Mesothelial cell of epicardium (in vitro differentiated cells): ENCODE results near the gene DOCK2. TPM values are rescaled to one million over a fixed set of nuclear protein-coding genes. Genes with fewer than 3 reads are reported as not detected.

Source experiments
- DNase-seq, 2 experiments: peaks; one replicate each; pipeline ENCODE4 v3.0.0; 2021; ENCODE audit warnings: low spot score in 2 of 2; ENCODE audit not compliant: unreplicated experiment in 2 of 2
- H3K27ac Mint-ChIP-seq: 2 replicates; pipeline ENCODE4 v1.8.0; 2021; ENCODE audit warnings: mixed read lengths
- H3K27me3 Mint-ChIP-seq: 2 replicates; pipeline ENCODE4 v1.8.0; 2021; ENCODE audit warnings: low read depth, mixed read lengths
- H3K36me3 Mint-ChIP-seq: 2 replicates; pipeline ENCODE4 v1.8.0; 2021; ENCODE audit warnings: mixed read lengths
- H3K4me1 Mint-ChIP-seq: 2 replicates; pipeline ENCODE4 v1.8.0; 2021; ENCODE audit warnings: mixed read lengths
- H3K4me3 Mint-ChIP-seq: 2 replicates; pipeline ENCODE4 v1.8.0; 2021; ENCODE audit warnings: mild to moderate bottlenecking, moderate library complexity, mixed read lengths
- H3K9me3 Mint-ChIP-seq: 2 replicates; pipeline ENCODE4 v1.8.0; 2021; ENCODE audit warnings: mixed read lengths
- total RNA-seq: library from RNA; stranded (reverse); gene quantifications from 3 replicates; pipeline ENCODE4 v1.2.1, GENCODE V29; 2021
- TF ChIP-seq, protein P1 (sequence below): fragments of 200-600 bp; sonication (generic); IDR thresholded peaks from one replicate; pipeline ENCODE4 v1.5.0; 2021; ENCODE audit warnings: antibody characterized with exemption; ENCODE audit not compliant: unreplicated experiment

Gene DOCK2
- total RNA-seq, 1 donor from 2014 or later, result 0.25 TPM

DNA sequence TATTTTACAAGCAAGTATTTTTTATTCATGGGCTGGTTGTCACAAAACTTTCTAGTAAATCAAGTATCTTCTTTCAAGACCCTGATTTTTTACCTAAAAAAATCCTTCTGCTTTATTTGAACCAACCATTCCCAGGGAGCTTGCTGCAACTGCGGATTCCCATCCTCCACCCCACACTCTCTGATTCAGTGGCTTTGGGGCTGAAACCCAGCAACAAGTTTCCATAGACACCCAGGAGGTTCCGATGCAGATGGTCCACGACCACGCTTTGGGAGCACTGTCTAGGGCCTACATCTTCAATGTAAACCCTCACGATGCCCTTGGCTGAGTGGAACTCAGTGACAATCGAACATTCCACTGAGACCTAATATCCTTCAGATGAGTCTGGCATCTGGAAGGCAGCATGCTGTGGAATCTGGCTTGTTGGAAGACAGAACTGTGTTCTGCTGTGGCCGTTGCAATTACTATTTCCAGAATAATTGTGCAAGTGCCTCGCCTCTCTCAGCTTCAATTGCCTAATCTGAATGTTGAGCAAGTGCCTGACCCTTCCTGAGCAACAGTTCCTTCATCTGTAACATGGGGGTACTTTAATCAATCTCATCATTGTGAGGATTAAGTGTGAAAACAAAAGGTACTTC, 238.1 kb downstream of the DOCK2 start:
- no peaks in the 10 kb centered on the region for H3K36me3 Mint-ChIP-seq
- H3K9me3 Mint-ChIP-seq, result no peaks in the 10 kb centered on the region
- no peak for DNase-seq
- H3K27ac Mint-ChIP-seq, result no peak overlapping the region
- TF ChIP-seq, protein P1, sequence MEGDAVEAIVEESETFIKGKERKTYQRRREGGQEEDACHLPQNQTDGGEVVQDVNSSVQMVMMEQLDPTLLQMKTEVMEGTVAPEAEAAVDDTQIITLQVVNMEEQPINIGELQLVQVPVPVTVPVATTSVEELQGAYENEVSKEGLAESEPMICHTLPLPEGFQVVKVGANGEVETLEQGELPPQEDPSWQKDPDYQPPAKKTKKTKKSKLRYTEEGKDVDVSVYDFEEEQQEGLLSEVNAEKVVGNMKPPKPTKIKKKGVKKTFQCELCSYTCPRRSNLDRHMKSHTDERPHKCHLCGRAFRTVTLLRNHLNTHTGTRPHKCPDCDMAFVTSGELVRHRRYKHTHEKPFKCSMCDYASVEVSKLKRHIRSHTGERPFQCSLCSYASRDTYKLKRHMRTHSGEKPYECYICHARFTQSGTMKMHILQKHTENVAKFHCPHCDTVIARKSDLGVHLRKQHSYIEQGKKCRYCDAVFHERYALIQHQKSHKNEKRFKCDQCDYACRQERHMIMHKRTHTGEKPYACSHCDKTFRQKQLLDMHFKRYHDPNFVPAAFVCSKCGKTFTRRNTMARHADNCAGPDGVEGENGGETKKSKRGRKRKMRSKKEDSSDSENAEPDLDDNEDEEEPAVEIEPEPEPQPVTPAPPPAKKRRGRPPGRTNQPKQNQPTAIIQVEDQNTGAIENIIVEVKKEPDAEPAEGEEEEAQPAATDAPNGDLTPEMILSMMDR, result no peak
- no peak overlapping the region for H3K4me3 Mint-ChIP-seq
- H3K4me1 Mint-ChIP-seq, result no peaks in the 10 kb centered on the region
- H3K27me3 Mint-ChIP-seq, result peaks cover 16% of the 10 kb centered on the region

DNA sequence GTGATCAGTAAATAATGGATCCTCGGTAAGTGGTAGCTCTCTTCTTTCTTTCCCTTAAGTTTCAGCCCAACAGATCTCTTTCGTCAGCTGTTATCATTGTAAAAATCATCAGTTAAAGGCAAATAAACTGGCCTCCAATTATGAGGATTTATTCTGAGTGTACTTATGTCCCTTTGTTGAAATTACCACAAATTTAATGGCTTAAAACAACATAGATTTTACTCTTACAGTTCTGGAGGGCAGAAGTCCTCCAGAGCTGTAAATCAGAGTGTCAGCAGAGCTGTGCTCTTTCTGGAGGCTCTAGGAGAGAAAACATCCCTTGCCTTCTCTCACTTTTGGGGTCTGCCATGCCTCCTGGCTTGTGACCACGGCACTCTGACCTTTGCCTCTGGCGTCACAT, 238.7 kb downstream of the DOCK2 start:
- Mint-ChIP-seq H3K9me3 (no peaks in the 10 kb centered on the region), H3K4me1 (no peaks in the 10 kb centered on the region), H3K36me3 (no peaks in the 10 kb centered on the region), H3K4me3 (no peak overlapping the region), H3K27ac (no peak overlapping the region), H3K27me3 (peaks cover 16% of the 10 kb centered on the region)
- DNase-seq, result no peak
- TF ChIP-seq, protein P1, result no peak

DNA sequence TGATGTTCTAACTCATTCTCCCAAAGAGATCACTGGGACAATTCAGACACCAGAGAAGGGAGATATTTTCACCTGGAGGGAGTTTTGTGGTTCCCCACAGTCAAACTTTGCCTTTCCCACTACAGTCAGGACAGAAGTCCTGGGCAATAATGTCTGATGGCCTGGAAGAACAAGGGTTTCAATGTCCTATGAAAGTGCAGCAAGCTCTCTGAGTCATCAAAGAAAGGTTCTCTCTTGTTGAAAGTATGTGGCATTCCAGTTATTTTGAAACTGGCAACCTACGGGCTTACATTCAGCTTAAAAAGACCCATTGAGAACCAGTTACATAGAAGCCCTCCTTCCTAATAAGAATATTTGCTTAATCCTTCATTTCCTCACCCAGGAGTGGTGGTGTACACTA, 239.3 kb downstream of the DOCK2 start:
- Mint-ChIP-seq H3K36me3 (no peaks in the 10 kb centered on the region), H3K27me3 (peaks cover 13% of the 10 kb centered on the region), H3K4me3 (no peak overlapping the region), H3K9me3 (no peaks in the 10 kb centered on the region), H3K27ac (no peak overlapping the region), H3K4me1 (no peaks in the 10 kb centered on the region)
- TF ChIP-seq, protein P1, result no peak
- DNase-seq, result no peak

DNA sequence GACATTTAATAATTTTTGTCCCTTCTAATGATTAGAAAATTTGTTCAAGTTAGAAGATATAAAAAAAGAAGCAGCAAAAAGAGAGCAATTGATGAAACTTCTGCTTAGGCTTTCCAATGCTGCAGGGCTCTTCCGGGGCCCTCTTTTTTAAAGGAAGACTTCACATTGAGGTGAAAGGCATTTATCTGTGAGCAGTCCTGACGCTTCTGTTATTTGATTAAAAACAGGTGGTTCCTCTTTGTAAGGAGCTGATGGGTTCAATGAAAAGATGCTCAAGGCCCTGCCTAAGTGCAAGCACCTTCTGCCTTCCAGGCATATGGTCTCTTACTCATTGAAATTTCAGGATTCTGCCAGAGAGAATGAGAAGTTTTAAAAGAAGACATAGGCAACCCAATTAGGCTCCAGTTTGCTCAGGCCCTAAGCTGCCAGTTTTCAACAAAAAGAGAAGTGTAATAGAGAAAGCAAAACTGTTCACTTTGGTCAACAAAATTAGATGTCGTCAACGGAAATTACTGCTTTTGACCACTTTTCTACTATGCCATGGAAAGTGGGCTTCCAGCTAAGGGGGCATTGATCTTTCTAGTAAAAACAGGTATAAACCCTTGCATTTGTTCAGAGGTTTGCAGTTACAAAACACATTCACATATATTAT, 243.1 kb downstream of the DOCK2 start:
- DNase-seq, result no peak
- Mint-ChIP-seq H3K4me1 (peaks cover 5% of the 10 kb centered on the region), H3K27me3 (peaks cover 19% of the 10 kb centered on the region), H3K27ac (no peak overlapping the region), H3K36me3 (no peaks in the 10 kb centered on the region), H3K4me3 (no peak overlapping the region), H3K9me3 (no peaks in the 10 kb centered on the region)
- TF ChIP-seq, protein P1, result no peak

DNA sequence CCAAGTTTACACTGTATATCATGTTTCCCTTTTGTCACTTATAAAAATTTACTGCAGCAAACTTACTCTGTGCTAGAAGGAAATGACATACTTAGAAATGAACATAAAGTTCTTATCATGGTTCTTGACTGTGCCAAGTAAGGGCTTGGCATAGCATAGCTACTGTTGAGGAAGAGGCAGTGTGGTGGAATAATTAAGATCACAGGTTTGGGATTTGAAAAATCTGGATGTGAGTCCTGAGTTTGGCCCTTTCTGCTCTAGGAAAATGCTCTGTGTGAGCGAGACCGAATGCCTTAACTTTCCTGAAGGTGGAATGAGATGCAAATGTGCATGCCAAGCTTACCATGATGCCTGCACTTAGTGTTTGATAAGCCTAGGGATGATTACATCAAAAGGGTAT, 243.7 kb downstream of the DOCK2 start:
- Mint-ChIP-seq H3K36me3 (no peaks in the 10 kb centered on the region), H3K27me3 (peaks cover 25% of the 10 kb centered on the region), H3K27ac (no peak overlapping the region), H3K4me3 (no peak overlapping the region), H3K9me3 (no peaks in the 10 kb centered on the region), H3K4me1 (peaks cover 5% of the 10 kb centered on the region)
- DNase-seq, result no peak
- TF ChIP-seq, protein P1, result no peak
